Nephron progenitor cell (in vitro differentiated cells): ENCODE measurements around the gene PINK1.

ENCODE experiments used
- DNase-seq: peaks from one replicate; pipeline ENCODE4 v3.0.0; 2021
- H3K27ac Mint-ChIP-seq: 2 replicates; pipeline ENCODE4 v1.8.0; 2021; ENCODE audit warnings: mild to moderate bottlenecking, moderate library complexity, mixed read lengths
- H3K27me3 Mint-ChIP-seq: 2 replicates; pipeline ENCODE4 v1.8.0; 2021; ENCODE audit warnings: mild to moderate bottlenecking, low read depth, mixed read lengths; ENCODE audit not compliant: poor library complexity
- H3K36me3 Mint-ChIP-seq: 2 replicates; pipeline ENCODE4 v1.8.0; 2021; ENCODE audit warnings: low read depth, mixed read lengths
- H3K4me1 Mint-ChIP-seq: 2 replicates; pipeline ENCODE4 v1.8.0; 2021; ENCODE audit warnings: mixed read lengths
- H3K4me3 Mint-ChIP-seq: 2 replicates; pipeline ENCODE4 v1.8.0; 2021; ENCODE audit warnings: mild to moderate bottlenecking, moderate library complexity, mixed read lengths
- H3K9me3 Mint-ChIP-seq: 2 replicates; pipeline ENCODE4 v1.8.0; 2021; ENCODE audit warnings: mild to moderate bottlenecking, moderate library complexity, mixed read lengths
- CTCF ChIP-seq: fragments of 200-600 bp; sonication (generic); IDR thresholded peaks from 2 replicates; pipeline ENCODE4 v1.5.0; 2021; ENCODE audit warnings: antibody characterized with exemption

The PINK1 gene

GRCh38 chr1:20699558-20699957, 66.3 kb downstream of the PINK1 start:
- Mint-ChIP-seq H3K9me3 (no peaks in the 10 kb centered on the region), H3K27me3 (peaks cover 3% of the 10 kb centered on the region), H3K4me1 (peaks cover 29% of the 10 kb centered on the region), H3K36me3 (no peaks in the 10 kb centered on the region), H3K4me3 (no peak overlapping the region), H3K27ac (no peak overlapping the region)
- DNase-seq: no peak
- TF ChIP-seq CTCF: no peak

GRCh38 chr1:20700636-20701215, 67.5 kb downstream of the PINK1 start:
- Mint-ChIP-seq H3K4me1 (peaks cover 27% of the 10 kb centered on the region), H3K27ac (peak overlapping the region; percentile 66), H3K9me3 (no peaks in the 10 kb centered on the region), H3K36me3 (no peaks in the 10 kb centered on the region), H3K27me3 (peaks cover under 1% of the 10 kb centered on the region), H3K4me3 (no peak overlapping the region)
- no peak for TF ChIP-seq CTCF
- no peak for DNase-seq
